Endothelial cell of umbilical vein (primary cell): ENCODE data around the gene DAB1. TPM values are rescaled to one million over a fixed set of nuclear protein-coding genes. Genes with fewer than 3 reads are reported as not detected.

ENCODE experiments used
- BruUV-seq: library from RNA; stranded (reverse); fragments of 400-500 nt; replicated peaks from 2 replicates; lab custom pipeline; 2021; lab: Mats Ljungman, UMichigan
- CTCF ChIA-PET: fragments of 300-600, 350-600 bp; sonication (Branson Sonifier 250); formaldehyde crosslinking; loops from one replicate; lab custom pipeline; 2021; ENCODE audit warnings: antibody characterized with exemption, inconsistent platforms; lab: Charles Lee
- POLR2A ChIA-PET: fragments of 300-600, 350-600 bp; sonication (Branson Sonifier 250); formaldehyde crosslinking; loops from one replicate; lab custom pipeline; 2021; ENCODE audit warnings: antibody characterized with exemption, inconsistent platforms; lab: Charles Lee
- DNase-seq: peaks from one replicate; pipeline ENCODE4 v3.0.0-alpha.2; 2011; ENCODE audit warnings: low read depth, low spot score
- FAIRE-seq: peaks from 2 replicates; lab custom pipeline; 2011; peaks lifted over from hg19 to GRCh38; lab: Jason Lieb, UNC
- H2AFZ ChIP-seq: 2 replicates; pipeline ENCODE4 v1.6.0; 2012; ENCODE audit warnings: low read depth, low read length, control low read depth, inconsistent platforms
- H3K27ac ChIP-seq: 2 replicates; pipeline ENCODE4 v1.5.1; 2011; ENCODE audit warnings: low read depth, mild to moderate bottlenecking, control low read depth, low read length, moderate library complexity; ENCODE audit not compliant: insufficient read depth
- H3K27me3 ChIP-seq, 2 experiments: 2 replicates each; pipeline versions ENCODE4 v1.6.0 to v1.6.1; 2011; ENCODE audit warnings: low read length in 2 of 2, mixed read lengths in 1 of 2; ENCODE audit not compliant: control insufficient read depth in 2 of 2, insufficient read depth in 2 of 2
- H3K36me3 ChIP-seq, 2 experiments: 2 replicates in 1 of 2; 3 replicates in 1 of 2; pipeline ENCODE4 v1.5.1; 2011; ENCODE audit warnings: low read length in 2 of 2, mild to moderate bottlenecking in 1 of 2, moderate library complexity in 1 of 2; ENCODE audit not compliant: control insufficient read depth in 2 of 2, insufficient read depth in 2 of 2; ENCODE audit errors: extremely low read depth in 1 of 2
- H3K4me1 ChIP-seq: 3 replicates; pipeline ENCODE4 v1.5.1; 2011; ENCODE audit warnings: mild to moderate bottlenecking, low read length; ENCODE audit not compliant: control insufficient read depth, insufficient read depth; ENCODE audit errors: extremely low read depth
- H3K4me2 ChIP-seq: 2 replicates; pipeline ENCODE4 v1.6.1; 2011; ENCODE audit warnings: low read length, control low read depth, mixed read lengths; ENCODE audit not compliant: insufficient read depth
- H3K4me3 ChIP-seq, 3 experiments: fragments of 200-600 bp in 1 of 3; sonication (generic), shearing (Covaris generic) in 1 of 3; replicated peaks in 1 of 3; 2 replicates each; pipeline ENCODE4 v1.5.1; 2011 to 2016; ENCODE audit warnings: control low read depth in 3 of 3, low read length in 3 of 3, mild to moderate bottlenecking in 2 of 3, inconsistent platforms in 1 of 3, low read depth in 1 of 3, moderate library complexity in 1 of 3; ENCODE audit not compliant: insufficient read depth in 1 of 3
- H3K79me2 ChIP-seq: 2 replicates; pipeline ENCODE4 v1.6.0; 2012; ENCODE audit warnings: low read length, inconsistent platforms; ENCODE audit not compliant: control insufficient read depth, insufficient read depth
- H3K9ac ChIP-seq: replicated peaks from 2 replicates; pipeline ENCODE3; 2011; ENCODE audit warnings: low read length, control low read depth; ENCODE audit not compliant: insufficient read depth; ENCODE audit errors: extremely low read depth
- H3K9me1 ChIP-seq: replicated peaks from 3 replicates; pipeline ENCODE4 v1.6.0; 2011; ENCODE audit warnings: mild to moderate bottlenecking, low read length; ENCODE audit not compliant: control insufficient read depth, insufficient read depth; ENCODE audit errors: extremely low read depth
- H3K9me3 ChIP-seq: replicated peaks from 2 replicates; pipeline ENCODE4 v1.5.1; 2012; ENCODE audit warnings: low read length, inconsistent platforms; ENCODE audit not compliant: control insufficient read depth, insufficient read depth
- H4K20me1 ChIP-seq: replicated peaks from 2 replicates; pipeline ENCODE3; 2011; ENCODE audit warnings: mild to moderate bottlenecking, low read length; ENCODE audit not compliant: control insufficient read depth, insufficient read depth; ENCODE audit errors: extremely low read depth
- CTCF ChIP-seq, 2 donors: IDR thresholded peaks; 1 replicate in 1 of 2; 2 replicates in 1 of 2; pipeline ENCODE4 v1.5.1; 2011; ENCODE audit warnings: low read length in 2 of 2, mild to moderate bottlenecking in 2 of 2, moderate library complexity in 2 of 2, control low read depth in 1 of 2, inconsistent platforms in 1 of 2, low read depth in 1 of 2; ENCODE audit not compliant: insufficient read depth in 1 of 2; ENCODE audit errors: extremely low read depth in 1 of 2
- EZH2 ChIP-seq: IDR thresholded peaks from 2 replicates; pipeline ENCODE4 v1.6.1; 2012; ENCODE audit warnings: borderline replicate concordance, low read depth, mild to moderate bottlenecking, moderate library complexity, low read length, inconsistent platforms; ENCODE audit not compliant: severe bottlenecking
- FOS ChIP-seq: IDR thresholded peaks from 2 replicates; pipeline ENCODE4 v1.6.1; 2011; ENCODE audit warnings: mild to moderate bottlenecking, low read length, moderate library complexity, borderline replicate concordance; ENCODE audit not compliant: insufficient read depth
- GATA2 ChIP-seq: IDR thresholded peaks from 2 replicates; pipeline ENCODE4 v1.7.0; 2011; ENCODE audit warnings: low read depth, mild to moderate bottlenecking, moderate library complexity, mixed read lengths, low read length; ENCODE audit not compliant: insufficient read length, insufficient read depth
- JUN ChIP-seq: IDR thresholded peaks from 2 replicates; pipeline ENCODE4 v1.6.1; 2011; ENCODE audit warnings: borderline replicate concordance, low read depth; ENCODE audit not compliant: insufficient read length, insufficient read depth
- MAX ChIP-seq: IDR thresholded peaks from 2 replicates; pipeline ENCODE4 v1.6.1; 2011; ENCODE audit not compliant: insufficient read depth, insufficient read length
- MYC ChIP-seq: IDR thresholded peaks from one replicate; pipeline ENCODE4 v1.6.1; 2011; ENCODE audit warnings: mild to moderate bottlenecking, low read depth, low read length
- POLR2A ChIP-seq: IDR thresholded peaks from 2 replicates; pipeline ENCODE4 v1.6.1; 2012; ENCODE audit warnings: low read depth, mild to moderate bottlenecking, control low read depth, low read length
- POLR2AphosphoS5 ChIP-seq: IDR thresholded peaks from 2 replicates; pipeline ENCODE4 v1.6.1; 2012; ENCODE audit warnings: low read depth, mild to moderate bottlenecking, control low read depth, low read length, moderate library complexity; ENCODE audit not compliant: insufficient read depth
- dilution Hi-C: fragments of 300-500 bp; cut with MboI; formaldehyde crosslinking; loops from one replicate; pipeline ENCODE4 v1.15.0; 2019; ENCODE audit warnings: low sequenced_read_pairs; ENCODE audit not compliant: extremely low pct_ligation_motif_present
- intact Hi-C: fragments of 100-400 bp; cut with micrococcal nuclease; formaldehyde crosslinking; loops from one replicate; pipeline ENCODE4 v1.10.0; 2022
- polyA plus RNA-seq, 4 experiments: library from polyadenylated mRNA; depleted of rRNA in 3 of 4; stranded (reverse) in 3 of 4; unstranded in 1 of 4; fragments of >200 nt; gene quantifications; 2 replicates each; pipeline versions ENCODE4 v1.2.1 to v1.2.3, GENCODE V29; 2011 to 2012; ENCODE audit warnings: missing spikeins in 1 of 4
- total RNA-seq: library from RNA; stranded (reverse); gene quantifications from 2 replicates; pipeline ENCODE4 v1.2.3, GENCODE V29; 2021

Gene DAB1
- total and polyA plus RNA-seq, 2 donors (not counting 3 experiments of a cell fraction or from before 2014, with no cell fraction given) = not detected

GRCh38 chr1:57340334-57341070, 83.4 kb downstream of the DAB1 start:
- H3K36me3 ChIP-seq = no peaks in the 10 kb centered on the region
- H4K20me1 ChIP-seq = no peaks in the 10 kb centered on the region
- H3K79me2 ChIP-seq = no peaks in the 10 kb centered on the region
- H3K4me1 ChIP-seq = no peaks in the 10 kb centered on the region
- H3K4me2 ChIP-seq = no peak overlapping the region
- CTCF ChIA-PET = no interaction called here
- no peaks in the 10 kb centered on the region for H3K9me1 ChIP-seq
- H3K9ac ChIP-seq = no peak overlapping the region
- H3K4me3 ChIP-seq = no peak overlapping the region
- peaks cover 3% of the 10 kb centered on the region for H3K9me3 ChIP-seq
- no peaks in the 10 kb centered on the region for H3K27me3 ChIP-seq
- FAIRE-seq = no peak
- intact Hi-C loops (no loop called here), dilution Hi-C loops (no loop called here)
- no TSS peak for BruUV-seq
- POLR2A ChIA-PET = no interaction called here
- TF ChIP-seq JUN = no peak
- TF ChIP-seq GATA2 = no peak
- TF ChIP-seq FOS = no peak
- no peak for TF ChIP-seq POLR2A
- TF ChIP-seq MAX = no peak
- TF ChIP-seq EZH2 = no peak
- no peak for TF ChIP-seq CTCF (IDR thresholded peaks at IDR 0.05; ENCODE audit: extremely low read depth in 1 of 2, insufficient read depth in 1 of 2, low read depth in 1 of 2, low read length in 2 of 2)
- TF ChIP-seq POLR2AphosphoS5 = no peak
- no peak for TF ChIP-seq MYC
- no peak for DNase-seq
- no peak overlapping the region for H3K27ac ChIP-seq
- H2AFZ ChIP-seq = no peak overlapping the region
